GM19438 (cell line): ENCODE measurements around the gene MATCAP1.

Source experiments
- ATAC-seq: cut with Tn5 transposase; IDR thresholded peaks from one replicate; pipeline ENCODE4 v1.9.1; 2021; ENCODE audit warnings: low read depth; ENCODE audit not compliant: unreplicated experiment

Gene MATCAP1

GRCh38 chr16:67144943-67145342, 38.8 kb downstream of the MATCAP1 start:
- ATAC-seq: no peak

GRCh38 chr16:67142342-67142741, 41.4 kb downstream of the MATCAP1 start:
- ATAC-seq: no peak

DNA sequence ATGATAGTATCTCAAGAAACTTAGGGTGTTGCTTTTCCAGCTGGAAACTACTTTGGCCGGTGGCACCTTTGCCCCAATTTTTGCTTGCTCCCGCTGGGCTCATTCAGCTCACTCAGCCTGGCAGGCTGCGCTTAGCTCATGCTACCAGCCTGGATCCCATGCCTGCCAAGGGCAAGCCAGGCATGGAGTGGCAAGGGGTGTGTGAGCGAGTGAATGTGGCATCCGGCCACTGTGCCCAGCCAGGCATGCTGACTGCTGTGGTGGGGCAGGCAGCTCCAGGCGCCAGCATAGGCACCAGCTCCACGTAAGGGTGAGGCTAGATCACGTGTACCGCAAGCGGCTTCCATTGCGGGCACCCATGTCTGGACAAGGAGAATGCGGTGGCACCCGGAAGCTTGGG, 42.4 kb downstream of the MATCAP1 start:
- no peak for ATAC-seq

- no peak for ATAC-seq
Measured at GRCh38 chr16:67137605-67138004, 46.2 kb downstream of the MATCAP1 start.

- no peak for ATAC-seq
Measured at GRCh38 chr16:67129422-67129821, 54.3 kb downstream of the MATCAP1 start.

DNA sequence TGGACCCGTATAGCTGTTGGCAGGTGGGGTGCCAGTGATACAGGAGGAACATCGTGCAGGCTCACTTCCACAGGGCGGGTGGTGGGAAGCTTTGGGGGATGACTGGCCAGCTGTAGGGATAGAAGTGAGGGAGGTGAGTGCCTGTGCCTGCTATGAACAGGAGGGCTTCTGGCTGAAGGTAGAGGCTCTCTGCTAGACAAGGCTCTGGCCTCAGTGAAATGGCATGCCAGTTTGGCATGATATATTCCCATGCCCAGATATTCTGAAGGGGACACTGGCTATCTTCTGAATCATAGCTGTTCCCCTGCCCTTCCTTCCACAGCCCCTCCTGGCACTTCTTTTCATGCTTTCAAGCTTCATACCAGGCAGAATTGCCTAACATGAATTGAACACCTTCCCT, 54.9 kb downstream of the MATCAP1 start:
- ATAC-seq: no peak

- no peak for ATAC-seq
Measured at GRCh38 chr16:67128417-67128816, 55.3 kb downstream of the MATCAP1 start.
